HCT116 (cell line): Measurements from ENCODE around the gene AVEN. TPM values are rescaled to one million over a fixed set of nuclear protein-coding genes. Genes with fewer than 3 reads are reported as not detected.

ENCODE experiments used
- ATAC-seq: fragments of 200-7000 bp; cut with Tn5 transposase; 2 replicates; pipeline ENCODE4 v1.9.1; 2020; ENCODE audit warnings: mild to moderate bottlenecking, moderate library complexity
- BruUV-seq: library from RNA; stranded (reverse); fragments of 400-500 nt; replicated peaks from 2 replicates; lab custom pipeline; 2021; lab: Mats Ljungman, UMichigan
- CTCF ChIA-PET: fragments of 300-600 bp; sonication (Branson Sonifier 250); formaldehyde crosslinking; loops from one replicate; lab custom pipeline; 2021; ENCODE audit warnings: antibody characterized with exemption; lab: Charles Lee
- POLR2A ChIA-PET: fragments of 300-600, 350-600 bp; sonication (Branson Sonifier 250); formaldehyde crosslinking; loops from one replicate; lab custom pipeline; 2021; ENCODE audit warnings: antibody characterized with exemption; lab: Charles Lee
- RAD21 ChIA-PET, 2 experiments: fragments of 300-600 bp; sonication (Branson Sonifier 250); formaldehyde crosslinking; loops; one replicate each; lab custom pipeline; 2023; ENCODE audit warnings: low total read pairs in 2 of 2; ENCODE audit not compliant: uncharacterized antibody in 2 of 2, unreplicated experiment in 2 of 2, low non-redundant PET in 1 of 2; lab: Charles Lee
- DNase-seq: peaks from one replicate; pipeline ENCODE4 v3.0.0-alpha.2; 2010; ENCODE audit warnings: low read depth, low spot score
- H2AFZ ChIP-seq: fragments of 200-600 bp; shearing (Covaris generic), sonication (generic); 2 replicates; pipeline ENCODE4 v1.6.1; 2017; ENCODE audit warnings: low read depth, mixed run types, mixed read lengths, antibody characterized with exemption, low read length; ENCODE audit not compliant: poor library complexity, severe bottlenecking
- H3K27ac ChIP-seq: 2 replicates; pipeline ENCODE4 v1.5.1; 2012; ENCODE audit warnings: low read depth, low read length
- H3K27me3 ChIP-seq: fragments of 200-600 bp; sonication (generic); 2 replicates; pipeline ENCODE4 v1.6.1; 2016; ENCODE audit warnings: mixed run types, low read length, mixed read lengths; ENCODE audit not compliant: insufficient read depth
- H3K36me3 ChIP-seq, 2 experiments: fragments of 200-500 bp in 1 of 2; fragments of 200-600 bp in 1 of 2; sonication (Bioruptor generic) in 1 of 2; sonication (generic) in 1 of 2; 2 replicates each; pipeline versions ENCODE4 v1.5.1 to v1.6.1; 2014 to 2016; ENCODE audit warnings: low read length in 2 of 2, inconsistent platforms in 1 of 2, mixed read lengths in 1 of 2, mixed run types in 1 of 2; ENCODE audit not compliant: insufficient read depth in 2 of 2, control insufficient read depth in 1 of 2
- H3K4me1 ChIP-seq, 2 experiments: fragments of 200-600 bp in 1 of 2; sonication (generic) in 1 of 2; 2 replicates each; pipeline versions ENCODE4 v1.5.1 to v1.6.1; 2012 to 2017; ENCODE audit warnings: low read length in 2 of 2, inconsistent platforms in 1 of 2, mild to moderate bottlenecking in 1 of 2, mixed read lengths in 1 of 2, mixed run types in 1 of 2, moderate library complexity in 1 of 2; ENCODE audit not compliant: insufficient read depth in 2 of 2, control insufficient read depth in 1 of 2
- H3K4me2 ChIP-seq: fragments of 200-600 bp; sonication (generic); 2 replicates; pipeline ENCODE4 v1.6.1; 2017; ENCODE audit warnings: mixed run types, low read length, mixed read lengths
- H3K4me3 ChIP-seq, 2 experiments: fragments of 200-600 bp in 1 of 2; sonication (generic) in 1 of 2; replicated peaks in 1 of 2; 2 replicates each; pipeline ENCODE4 v1.5.1; 2011 to 2016; ENCODE audit warnings: low read length in 2 of 2, control low read depth in 1 of 2, low read depth in 1 of 2, mild to moderate bottlenecking in 1 of 2, mixed read lengths in 1 of 2, mixed run types in 1 of 2
- H3K79me2 ChIP-seq: fragments of 200-600 bp; sonication (generic); 2 replicates; pipeline ENCODE4 v1.6.1; 2017; ENCODE audit warnings: mild to moderate bottlenecking, mixed run types, low read length, moderate library complexity, mixed read lengths; ENCODE audit not compliant: insufficient read depth
- H3K9ac ChIP-seq: fragments of 200-600 bp; sonication (generic); 2 replicates; pipeline ENCODE4 v1.6.1; 2016; ENCODE audit warnings: low read length, mixed read lengths
- H3K9me2 ChIP-seq: fragments of 200-600 bp; sonication (generic), shearing (Covaris generic); 2 replicates; pipeline ENCODE4 v1.6.1; 2017; ENCODE audit warnings: mixed run types, mild to moderate bottlenecking, moderate library complexity; ENCODE audit not compliant: insufficient read depth
- H3K9me3 ChIP-seq, 2 experiments: fragments of 200-500 bp in 1 of 2; fragments of 200-600 bp in 1 of 2; sonication (Bioruptor generic) in 1 of 2; sonication (generic) in 1 of 2; 2 replicates each; pipeline ENCODE4 v1.6.1; 2014 to 2017; ENCODE audit warnings: low read length in 2 of 2, mixed read lengths in 2 of 2, inconsistent platforms in 1 of 2, low read depth in 1 of 2, mild to moderate bottlenecking in 1 of 2, mixed run types in 1 of 2, moderate library complexity in 1 of 2; ENCODE audit not compliant: control insufficient read depth in 1 of 2, insufficient read depth in 1 of 2
- H4K20me1 ChIP-seq: fragments of 200-600 bp; sonication (generic), shearing (Covaris generic); 2 replicates; pipeline ENCODE4 v1.6.1; 2017; ENCODE audit warnings: mixed run types, mild to moderate bottlenecking, moderate library complexity; ENCODE audit not compliant: insufficient read depth
- ATF3 ChIP-seq: IDR thresholded peaks from 2 replicates; pipeline ENCODE4 v1.6.1; 2012
- CBX3 ChIP-seq: IDR thresholded peaks from 2 replicates; pipeline ENCODE4 v1.6.1; 2012; ENCODE audit warnings: low read depth
- CTCF ChIP-seq, 3 experiments: fragments of 200-600 bp in 1 of 3; sonication (generic) in 1 of 3; IDR thresholded peaks in 2 of 3; conservative IDR thresholded peaks in 1 of 3; 2 replicates each; pipeline ENCODE4 v1.5.1; 2012 to 2017; ENCODE audit warnings: low read depth in 2 of 3, low read length in 2 of 3, antibody characterized with exemption in 1 of 3, borderline replicate concordance in 1 of 3, control low read depth in 1 of 3, mild to moderate bottlenecking in 1 of 3, mixed read lengths in 1 of 3, mixed run types in 1 of 3, moderate library complexity in 1 of 3; ENCODE audit not compliant: insufficient read depth in 1 of 3
- EZH2phosphoT487 ChIP-seq: fragments of 200-600 bp; IDR thresholded peaks from 2 replicates; pipeline ENCODE4 v1.6.1; 2018; ENCODE audit warnings: antibody characterized with exemption, borderline replicate concordance
- JUND ChIP-seq: IDR thresholded peaks from 2 replicates; pipeline ENCODE4 v1.6.1; 2012
- POLR2AphosphoS5 ChIP-seq: IDR thresholded peaks from 2 replicates; pipeline ENCODE4 v1.6.1; 2011; ENCODE audit warnings: mild to moderate bottlenecking, low read depth, low read length, moderate library complexity
- RAD21 ChIP-seq: IDR thresholded peaks from 2 replicates; pipeline ENCODE4 v1.6.1; 2012; ENCODE audit warnings: low read depth, mild to moderate bottlenecking
- SIN3A ChIP-seq: IDR thresholded peaks from 2 replicates; pipeline ENCODE4 v1.6.1; 2012; ENCODE audit warnings: low read depth
- SP1 ChIP-seq: IDR thresholded peaks from 2 replicates; pipeline ENCODE4 v1.6.1; 2012; ENCODE audit warnings: low read depth
- TCF7L2 ChIP-seq: IDR thresholded peaks from 2 replicates; pipeline ENCODE4 v1.7.0; 2011; ENCODE audit warnings: borderline replicate concordance, inconsistent platforms; ENCODE audit not compliant: insufficient read depth, insufficient read length; ENCODE audit errors: extremely low read depth
- ZBTB33 ChIP-seq: IDR thresholded peaks from 2 replicates; pipeline ENCODE4 v1.6.1; 2011; ENCODE audit warnings: mild to moderate bottlenecking, low read length, moderate library complexity; ENCODE audit not compliant: insufficient replicate concordance; ENCODE audit errors: extremely low read depth
- ZFX ChIP-seq: fragments of 450-650 bp; IDR thresholded peaks from 2 replicates; pipeline ENCODE4 v1.6.1; 2017
- intact Hi-C: fragments of 100-400 bp; cut with micrococcal nuclease; formaldehyde crosslinking; loops from 2 replicates; pipeline ENCODE4 v1.10.0; 2022
- total RNA-seq: library from RNA; stranded (reverse); gene quantifications from one replicate; pipeline ENCODE4 v1.2.1, GENCODE V29; 2021; ENCODE audit not compliant: unreplicated experiment

The AVEN gene
- total RNA-seq, 1 experiment from 2014 or later = 6.8 TPM

GRCh38 chr15:33907326-33907725 is 131.7 kb downstream of the AVEN start:
- no TSS peak for BruUV-seq
- ATAC-seq (no peak), DNase-seq (no peak)
- no peak overlapping the region for H3K27ac ChIP-seq
- RAD21 ChIA-PET = no interaction called here
- no peak overlapping the region for H2AFZ ChIP-seq
- intact Hi-C loops = no loop called here
- H3K4me2 ChIP-seq = no peak overlapping the region
- no peaks in the 10 kb centered on the region for H3K79me2 ChIP-seq
- H3K4me1 ChIP-seq = no peaks in the 10 kb centered on the region
- no peak for TF ChIP-seq SIN3A
- no peak for TF ChIP-seq ATF3
- TF ChIP-seq JUND = no peak
- TF ChIP-seq EZH2phosphoT487 = no peak
- TF ChIP-seq POLR2AphosphoS5 = no peak
- TF ChIP-seq SP1 = no peak
- TF ChIP-seq TCF7L2 = no peak
- TF ChIP-seq CTCF (IDR thresholded peaks at IDR 0.05 in 2 of 3, conservative IDR thresholded peaks at IDR 0.05 in 1 of 3; ENCODE audit: borderline replicate concordance in 1 of 3, insufficient read depth in 1 of 3, low read depth in 2 of 3, low read length in 2 of 3) = no peak
- no peak for TF ChIP-seq RAD21
- no peaks in the 10 kb centered on the region for H3K36me3 ChIP-seq
- no peaks in the 10 kb centered on the region for H4K20me1 ChIP-seq
- H3K9me2 ChIP-seq = no peaks in the 10 kb centered on the region
- no peaks in the 10 kb centered on the region for H3K9me3 ChIP-seq
- no peak overlapping the region for H3K9ac ChIP-seq
- POLR2A ChIA-PET = no interaction called here
- CTCF ChIA-PET = no interaction called here
- no peak overlapping the region for H3K4me3 ChIP-seq
- H3K27me3 ChIP-seq = no peaks in the 10 kb centered on the region

- no peaks in the 10 kb centered on the region for H3K9me3 ChIP-seq
- H3K79me2 ChIP-seq = no peaks in the 10 kb centered on the region
- intact Hi-C loops = no loop called here
- TF ChIP-seq ZFX (no peak), ZBTB33 (no peak), RAD21 (no peak), CBX3 (no peak), TCF7L2 (no peak), JUND (no peak)
- TF ChIP-seq, all 23 proteins: peak for 0
- ChIA-PET RAD21 (no interaction called here), CTCF (no interaction called here), POLR2A (no interaction called here)
- Histone ChIP-seq H3K36me3 (no peaks in the 10 kb centered on the region), H3K4me3 (no peak overlapping the region), H3K4me2 (no peak overlapping the region), H3K9me2 (no peaks in the 10 kb centered on the region), H2AFZ (no peak overlapping the region), H3K27ac (no peak overlapping the region), H3K27me3 (no peaks in the 10 kb centered on the region), H4K20me1 (no peaks in the 10 kb centered on the region), H3K9ac (no peak overlapping the region), H3K4me1 (no peaks in the 10 kb centered on the region)
- ATAC-seq = no peak
- no TSS peak for BruUV-seq
- no peak for DNase-seq
These were observed 135.3 kb downstream of the AVEN start for GRCh38 chr15:33903661-33904060.
